ENCODE results near the gene SPATA31D3.
"Not testable (repeated sequence)": the region's sequence is repeated elsewhere in the genome, so short reads cannot be mapped to it uniquely, and the experiment has no call there.

The SPATA31D3 gene

GRCh38 chr9:81976351-81976750 lies 33.1 kb downstream of the SPATA31D3 start:
- H3K27me3 ChIP-seq (ENCODE audit: insufficient read depth, low read length): no peaks in the 10 kb centered on the region
- no peaks in the 10 kb centered on the region for H3K79me2 ChIP-seq (ENCODE audit: control insufficient read depth, insufficient read depth, low read length, unreplicated experiment)
- no peak overlapping the region for H3K4me3 ChIP-seq (ENCODE audit: low read depth, low read length)
- no peaks in the 10 kb centered on the region for H3K36me3 ChIP-seq (ENCODE audit: insufficient read depth, low read length)
- no peak overlapping the region for H2AFZ ChIP-seq (ENCODE audit: low read length, unreplicated experiment)
- H3K27ac ChIP-seq (ENCODE audit: low read depth, low read length): no peak overlapping the region
- no peaks in the 10 kb centered on the region for H3K4me1 ChIP-seq (ENCODE audit: control insufficient read depth, insufficient read depth, low read length, unreplicated experiment)

- Histone ChIP-seq H3K79me2 (ENCODE audit: control insufficient read depth, insufficient read depth, low read length, unreplicated experiment) (no peaks in the 10 kb centered on the region), H2AFZ (ENCODE audit: low read length, unreplicated experiment) (no peak overlapping the region), H3K4me1 (ENCODE audit: control insufficient read depth, insufficient read depth, low read length, unreplicated experiment) (no peaks in the 10 kb centered on the region), H3K4me3 (ENCODE audit: low read depth, low read length) (no peak overlapping the region), H3K36me3 (ENCODE audit: insufficient read depth, low read length) (no peaks in the 10 kb centered on the region), H3K27me3 (ENCODE audit: insufficient read depth, low read length) (no peaks in the 10 kb centered on the region), H3K27ac (ENCODE audit: low read depth, low read length) (no peak overlapping the region)
Measured at GRCh38 chr9:81979196-81979595, 35.9 kb downstream of the SPATA31D3 start.

GRCh38 chr9:81980568-81980967 lies 37.3 kb downstream of the SPATA31D3 start:
- Histone ChIP-seq H3K27me3 (ENCODE audit: insufficient read depth, low read length) (no peaks in the 10 kb centered on the region), H3K36me3 (ENCODE audit: insufficient read depth, low read length) (no peaks in the 10 kb centered on the region), H3K27ac (ENCODE audit: low read depth, low read length) (no peak overlapping the region), H3K79me2 (ENCODE audit: control insufficient read depth, insufficient read depth, low read length, unreplicated experiment) (no peaks in the 10 kb centered on the region), H3K4me1 (ENCODE audit: control insufficient read depth, insufficient read depth, low read length, unreplicated experiment) (no peaks in the 10 kb centered on the region), H2AFZ (ENCODE audit: low read length, unreplicated experiment) (no peak overlapping the region), H3K4me3 (ENCODE audit: low read depth, low read length) (no peak overlapping the region)

- Histone ChIP-seq H3K4me1 (ENCODE audit: control insufficient read depth, insufficient read depth, low read length, unreplicated experiment) (no peaks in the 10 kb centered on the region), H3K27ac (ENCODE audit: low read depth, low read length) (no peak overlapping the region), H3K27me3 (ENCODE audit: insufficient read depth, low read length) (no peaks in the 10 kb centered on the region), H3K4me3 (ENCODE audit: low read depth, low read length) (no peak overlapping the region), H3K36me3 (ENCODE audit: insufficient read depth, low read length) (no peaks in the 10 kb centered on the region), H3K79me2 (ENCODE audit: control insufficient read depth, insufficient read depth, low read length, unreplicated experiment) (no peaks in the 10 kb centered on the region), H2AFZ (ENCODE audit: low read length, unreplicated experiment) (no peak overlapping the region)
Measured at GRCh38 chr9:81981883-81982282, 38.6 kb downstream of the SPATA31D3 start.

GRCh38 chr9:81984928-81985327 lies 41.6 kb downstream of the SPATA31D3 start:
- no peak overlapping the region for H2AFZ ChIP-seq (ENCODE audit: low read length, unreplicated experiment)
- H3K4me1 ChIP-seq (ENCODE audit: control insufficient read depth, insufficient read depth, low read length, unreplicated experiment): no peaks in the 10 kb centered on the region
- H3K27me3 ChIP-seq (ENCODE audit: insufficient read depth, low read length): no peaks in the 10 kb centered on the region
- H3K27ac ChIP-seq (ENCODE audit: low read depth, low read length): no peak overlapping the region
- H3K79me2 ChIP-seq (ENCODE audit: control insufficient read depth, insufficient read depth, low read length, unreplicated experiment): no peaks in the 10 kb centered on the region
- H3K36me3 ChIP-seq (ENCODE audit: insufficient read depth, low read length): no peaks in the 10 kb centered on the region
- H3K4me3 ChIP-seq (ENCODE audit: low read depth, low read length): no peak overlapping the region

GRCh38 chr9:81986051-81986450 lies 42.8 kb downstream of the SPATA31D3 start:
- Histone ChIP-seq H3K36me3 (ENCODE audit: insufficient read depth, low read length) (no peaks in the 10 kb centered on the region), H2AFZ (ENCODE audit: low read length, unreplicated experiment) (no peak overlapping the region), H3K27me3 (ENCODE audit: insufficient read depth, low read length) (no peaks in the 10 kb centered on the region), H3K4me1 (ENCODE audit: control insufficient read depth, insufficient read depth, low read length, unreplicated experiment) (no peaks in the 10 kb centered on the region), H3K4me3 (ENCODE audit: low read depth, low read length) (no peak overlapping the region), H3K79me2 (ENCODE audit: control insufficient read depth, insufficient read depth, low read length, unreplicated experiment) (no peaks in the 10 kb centered on the region), H3K27ac (ENCODE audit: low read depth, low read length) (no peak overlapping the region)

- not testable (repeated sequence) for H3K4me3 ChIP-seq (ENCODE audit: low read depth, low read length); H3K79me2 ChIP-seq (ENCODE audit: control insufficient read depth, insufficient read depth, low read length, unreplicated experiment); H3K27me3 ChIP-seq (ENCODE audit: insufficient read depth, low read length); H2AFZ ChIP-seq (ENCODE audit: low read length, unreplicated experiment); H3K36me3 ChIP-seq (ENCODE audit: insufficient read depth, low read length); H3K27ac ChIP-seq (ENCODE audit: low read depth, low read length); H3K4me1 ChIP-seq (ENCODE audit: control insufficient read depth, insufficient read depth, low read length, unreplicated experiment)
Measured at GRCh38 chr9:81988472-81988871, 45.2 kb downstream of the SPATA31D3 start, which contains the start of gene SPATA31D1. SPATA31D1 (plus strand) TSS chr9:81988772; CDS start chr9:81988819, 47 bp downstream.

GRCh38 chr9:81989700-81990099 lies 46.4 kb downstream of the SPATA31D3 start:
- Histone ChIP-seq H3K27ac (ENCODE audit: low read depth, low read length) (no peak overlapping the region), H3K4me3 (ENCODE audit: low read depth, low read length) (no peak overlapping the region), H3K36me3 (ENCODE audit: insufficient read depth, low read length) (no peaks in the 10 kb centered on the region), H2AFZ (ENCODE audit: low read length, unreplicated experiment) (no peak overlapping the region), H3K4me1 (ENCODE audit: control insufficient read depth, insufficient read depth, low read length, unreplicated experiment) (no peaks in the 10 kb centered on the region), H3K27me3 (ENCODE audit: insufficient read depth, low read length) (no peaks in the 10 kb centered on the region), H3K79me2 (ENCODE audit: control insufficient read depth, insufficient read depth, low read length, unreplicated experiment) (no peaks in the 10 kb centered on the region)

- Histone ChIP-seq H3K27me3 (ENCODE audit: insufficient read depth, low read length) (no peaks in the 10 kb centered on the region), H3K4me3 (ENCODE audit: low read depth, low read length) (no peak overlapping the region), H3K36me3 (ENCODE audit: insufficient read depth, low read length) (no peaks in the 10 kb centered on the region), H3K79me2 (ENCODE audit: control insufficient read depth, insufficient read depth, low read length, unreplicated experiment) (no peaks in the 10 kb centered on the region), H3K27ac (ENCODE audit: low read depth, low read length) (no peak overlapping the region), H3K4me1 (ENCODE audit: control insufficient read depth, insufficient read depth, low read length, unreplicated experiment) (no peaks in the 10 kb centered on the region), H2AFZ (ENCODE audit: low read length, unreplicated experiment) (no peak overlapping the region)
Measured at GRCh38 chr9:81993656-81994055, 50.4 kb downstream of the SPATA31D3 start.

Data from ACC112 (cell line).